ENCODE data around the gene RPP25L. TPM values are rescaled to one million over a fixed set of nuclear protein-coding genes. Genes with fewer than 3 reads are reported as not detected.

The RPP25L gene
- total RNA-seq, 1 experiment from 2014 or later = 51.1 TPM

DNA sequence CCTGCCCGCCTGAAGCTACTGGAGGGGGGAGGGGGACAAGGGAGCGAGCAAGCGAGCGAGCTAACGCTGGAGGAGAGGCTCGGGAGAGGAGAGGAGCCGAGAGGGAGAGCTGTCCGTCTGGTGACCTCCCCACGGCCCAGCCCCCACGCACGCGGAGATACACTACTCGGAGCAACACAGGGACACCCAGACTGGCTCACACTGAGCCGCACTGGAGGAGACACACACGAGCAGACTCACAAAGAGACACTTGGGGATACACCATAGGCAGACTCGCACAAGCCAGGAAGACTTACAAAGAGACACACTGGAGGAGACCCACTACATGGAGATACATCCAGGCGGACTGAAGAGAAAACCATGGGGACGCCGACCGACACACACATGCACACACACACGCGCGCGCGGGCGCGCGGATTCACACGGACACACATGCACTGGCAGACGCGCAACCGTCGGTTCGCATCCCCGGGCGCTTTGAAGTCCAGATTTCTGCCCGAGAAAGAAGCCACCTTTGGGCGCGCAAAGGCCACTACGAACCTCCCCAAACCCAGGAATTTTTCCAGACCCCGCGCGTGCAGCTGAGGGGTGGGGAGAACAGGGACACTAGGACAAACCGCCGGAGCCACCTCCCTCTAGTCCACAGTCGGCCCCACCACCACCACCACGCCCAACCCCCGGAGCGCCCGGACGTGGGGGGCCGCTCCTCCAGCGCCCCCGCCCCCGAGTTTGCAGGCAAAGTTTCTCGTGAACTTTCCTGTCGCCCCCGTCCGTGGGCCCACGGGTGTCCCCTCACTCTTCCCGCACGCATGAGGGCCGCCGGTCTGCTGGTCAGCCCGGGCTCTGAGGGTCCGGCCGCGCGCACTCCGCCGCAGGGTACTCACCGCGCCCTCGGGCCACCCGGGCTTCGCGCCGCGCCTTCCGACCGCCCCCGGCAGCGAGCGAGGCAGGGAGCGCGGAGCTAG, 22.9 kb downstream of the RPP25L start:
- TF ChIP-seq ELF1 (IDR thresholded peaks at IDR 0.05; ENCODE audit: borderline replicate concordance, low read depth) = no peak
- no peak for TF ChIP-seq EZH2phosphoT487 (IDR thresholded peaks at IDR 0.05; ENCODE audit: borderline replicate concordance)
- no peak for TF ChIP-seq POLR2AphosphoS5 (IDR thresholded peaks at IDR 0.05; ENCODE audit: low read depth, low read length)
- TF ChIP-seq TCF7L2 (IDR thresholded peaks at IDR 0.05; ENCODE audit: borderline replicate concordance, extremely low read depth, insufficient read depth, insufficient read length) = no peak
- no peak for TF ChIP-seq RAD21 (IDR thresholded peaks at IDR 0.05; ENCODE audit: low read depth)
- TF ChIP-seq JUND (IDR thresholded peaks at IDR 0.05) = no peak
- no peak for TF ChIP-seq SIN3A (IDR thresholded peaks at IDR 0.05; ENCODE audit: low read depth)
- no peak for TF ChIP-seq YY1 (IDR thresholded peaks at IDR 0.05; ENCODE audit: extremely low read depth, insufficient replicate concordance, low read depth, low read length)
- TF ChIP-seq EGR1 (IDR thresholded peaks at IDR 0.05; ENCODE audit: low read depth) = no peak
- no peak for TF ChIP-seq SRF (IDR thresholded peaks at IDR 0.05; ENCODE audit: low read depth)
- TF ChIP-seq ZNF274 (IDR thresholded peaks at IDR 0.05; ENCODE audit: low read depth, low read length) = no peak
- Histone ChIP-seq H3K9ac (ENCODE audit: low read length) (no peak overlapping the region), H3K4me3 (replicated peaks in 1 of 2; ENCODE audit: low read depth in 1 of 2, low read length in 2 of 2) (no peak overlapping the region), H3K36me3 (ENCODE audit: control insufficient read depth in 1 of 2, insufficient read depth in 2 of 2, low read length in 2 of 2) (no peaks in the 10 kb centered on the region), H3K9me2 (ENCODE audit: insufficient read depth) (no peaks in the 10 kb centered on the region), H3K9me3 (ENCODE audit: control insufficient read depth in 1 of 2, insufficient read depth in 1 of 2, low read depth in 1 of 2, low read length in 2 of 2) (no peaks in the 10 kb centered on the region), H3K27me3 (ENCODE audit: insufficient read depth, low read length) (peaks cover 13% of the 10 kb centered on the region; the same call in 1 of the 2 replicates), H4K20me1 (ENCODE audit: insufficient read depth) (no peaks in the 10 kb centered on the region), H3K4me1 (ENCODE audit: control insufficient read depth in 1 of 2, insufficient read depth in 2 of 2, low read length in 2 of 2) (peaks cover 0 to 8% of the 10 kb centered on the region in 2 experiments; a peak in 2 of 4 replicates), H3K4me2 (ENCODE audit: low read length) (no peak overlapping the region), H3K79me2 (ENCODE audit: insufficient read depth, low read length) (no peaks in the 10 kb centered on the region), H2AFZ (ENCODE audit: low read depth, low read length, poor library complexity, severe bottlenecking) (no peak overlapping the region), H3K27ac (ENCODE audit: low read depth, low read length) (no peak overlapping the region)
- intact Hi-C loops (cut with micrococcal nuclease) = no loop called here
- ATAC-seq = no peak
- ChIA-PET POLR2A (no interaction called here), CTCF (no interaction called here), RAD21 (ENCODE audit: low non-redundant PET in 1 of 2, low total read pairs in 2 of 2, uncharacterized antibody in 2 of 2, unreplicated experiment in 2 of 2) (no interaction called here)
- DNase-seq (ENCODE audit: low read depth, low spot score) = no peak
- BruUV-seq (replicated peaks) = no TSS peak

Data from HCT116 (cell line).